HEK293 (cell line): ENCODE measurements around the gene PPP1CC.

Experiments
- CTCF ChIA-PET: fragments of 350-600 bp; formaldehyde crosslinking; extraction: SDS; loops from one replicate; lab custom pipeline; 2021; ENCODE audit warnings: antibody characterized with exemption; lab: Yijun Ruan, JAX
- POLR2A ChIA-PET: fragments of 300-600 bp; formaldehyde crosslinking; extraction: SDS; loops from one replicate; lab custom pipeline; 2020; ENCODE audit warnings: antibody characterized with exemption, inconsistent platforms; lab: Yijun Ruan, JAX
- H3K27ac ChIP-seq: fragments of 200-500 bp; sonication (Bioruptor generic); 2 replicates; pipeline ENCODE4 v1.5.1; 2014; ENCODE audit warnings: low read depth, low read length, control low read depth, inconsistent platforms; ENCODE audit errors: extremely low read depth
- H3K36me3 ChIP-seq, 2 experiments: fragments of 200-500 bp in 1 of 2; sonication (Bioruptor generic) in 1 of 2; 1 replicate in 1 of 2; 2 replicates in 1 of 2; pipeline ENCODE4 v1.5.1; 2014 to 2017; ENCODE audit warnings: inconsistent platforms in 2 of 2, low read length in 2 of 2; ENCODE audit not compliant: control insufficient read depth in 2 of 2, insufficient read depth in 1 of 2
- H3K4me1 ChIP-seq: fragments of 200-500 bp; sonication (Bioruptor generic); 2 replicates; pipeline ENCODE4 v1.5.1; 2014; ENCODE audit warnings: mild to moderate bottlenecking, low read length, inconsistent platforms; ENCODE audit not compliant: control insufficient read depth, insufficient read depth
- H3K4me3 ChIP-seq: 2 replicates; pipeline ENCODE4 v1.5.1; 2011; ENCODE audit warnings: low read depth, mild to moderate bottlenecking, control low read depth, low read length, moderate library complexity
- H3K9me3 ChIP-seq: fragments of 200-500 bp; sonication (Bioruptor generic); 2 replicates; pipeline ENCODE4 v1.5.1; 2014; ENCODE audit warnings: low read depth, low read length, inconsistent platforms; ENCODE audit not compliant: control insufficient read depth, insufficient read depth
- HIC1 ChIP-seq: fragments of 450-650 bp; formaldehyde crosslinking; IDR thresholded peaks from 2 replicates; pipeline ENCODE4 v1.5.1; 2016; ENCODE audit warnings: missing biosample characterization, missing genetic modification characterization
- REST ChIP-seq: fragments of 450-650 bp; formaldehyde crosslinking; IDR thresholded peaks from 2 replicates; pipeline ENCODE4 v1.5.1; 2016; ENCODE audit warnings: missing biosample characterization, missing genetic modification characterization
- ZNF114 ChIP-seq: fragments of 450-650 bp; formaldehyde crosslinking; IDR thresholded peaks from 2 replicates; pipeline ENCODE4 v1.5.0; 2017; ENCODE audit warnings: missing biosample characterization, missing genetic modification characterization
- ZNF214 ChIP-seq: fragments of 450-650 bp; formaldehyde crosslinking; IDR thresholded peaks from 2 replicates; pipeline ENCODE4 v1.5.1; 2017; ENCODE audit warnings: missing biosample characterization, mild to moderate bottlenecking, missing genetic modification characterization, borderline replicate concordance
- ZNF23 ChIP-seq: fragments of 450-650 bp; formaldehyde crosslinking; IDR thresholded peaks from 2 replicates; pipeline ENCODE4 v1.5.1; 2016; ENCODE audit warnings: missing biosample characterization, missing genetic modification characterization, borderline replicate concordance
- ZSCAN16 ChIP-seq: fragments of 450-650 bp; formaldehyde crosslinking; IDR thresholded peaks from 2 replicates; pipeline ENCODE4 v1.5.1; 2016; ENCODE audit warnings: missing biosample characterization, missing genetic modification characterization

The PPP1CC gene

GRCh38 chr12:110670161-110670701 is 72.5 kb downstream of the PPP1CC start:
- Histone ChIP-seq H3K4me1 (no peaks in the 10 kb centered on the region), H3K4me3 (no peak overlapping the region), H3K27ac (no peak overlapping the region), H3K9me3 (no peaks in the 10 kb centered on the region), H3K36me3 (no peaks in the 10 kb centered on the region)
- POLR2A ChIA-PET: no interaction called here
- CTCF ChIA-PET: interaction anchor here (0.6 kb wide), 1 partner anchor 71 kb away, joined by 4 read pairs; no protein-coding TSS in a partner anchor
- TF ChIP-seq HIC1 (tag by site-specific recombination) (no peak), ZNF214 (tag by site-specific recombination) (no peak), ZSCAN16 (tag by site-specific recombination) (no peak), ZNF114 (tag by site-specific recombination) (no peak), ZNF23 (tag by site-specific recombination) (no peak), REST (tag by site-specific recombination) (no peak)
